DOHH2 (cell line): Measurements from ENCODE around the gene MBOAT7.
A peak's percentile ranks its signal among the peaks of the same experiment; 100 is the strongest.

Experiments used
- H3F3A ChIP-seq: fragments of 200-600 bp; sonication (generic), shearing (Covaris generic); 2 replicates; pipeline ENCODE4 v1.6.0; 2016; ENCODE audit warnings: antibody characterized with exemption, mild to moderate bottlenecking; ENCODE audit not compliant: control insufficient read depth, insufficient read depth
- H3K27ac ChIP-seq: fragments of 200-600 bp; sonication (generic); 2 replicates; pipeline ENCODE4 v1.5.1; 2014; ENCODE audit warnings: low read depth, mild to moderate bottlenecking, low read length, moderate library complexity
- H3K27me3 ChIP-seq: fragments of 200-600 bp; sonication (generic); 2 replicates; pipeline ENCODE4 v1.6.1; 2014; ENCODE audit warnings: mild to moderate bottlenecking, low read length, mixed read lengths; ENCODE audit not compliant: control insufficient read depth
- H3K36me3 ChIP-seq: fragments of 200-600 bp; sonication (generic); 2 replicates; pipeline ENCODE4 v1.6.1; 2014; ENCODE audit warnings: mild to moderate bottlenecking, low read length, moderate library complexity, mixed read lengths; ENCODE audit not compliant: control insufficient read depth
- H3K4me1 ChIP-seq: fragments of 200-600 bp; sonication (generic); 2 replicates; pipeline ENCODE4 v1.6.1; 2014; ENCODE audit warnings: mild to moderate bottlenecking, low read length, mixed read lengths; ENCODE audit not compliant: control insufficient read depth
- H3K4me2 ChIP-seq: fragments of 200-600 bp; sonication (generic); 2 replicates; pipeline ENCODE4 v1.6.0; 2014; ENCODE audit warnings: mild to moderate bottlenecking, low read length, moderate library complexity
- H3K4me3 ChIP-seq: fragments of 200-600 bp; sonication (generic); 2 replicates; pipeline ENCODE4 v1.5.1; 2014; ENCODE audit warnings: mild to moderate bottlenecking, low read length, mixed read lengths
- H3K79me2 ChIP-seq: fragments of 200-600 bp; sonication (generic); 2 replicates; pipeline ENCODE4 v1.6.1; 2014; ENCODE audit warnings: mild to moderate bottlenecking, low read length, mixed read lengths; ENCODE audit not compliant: control insufficient read depth
- H3K9me2 ChIP-seq: fragments of 200-600 bp; sonication (generic); replicated peaks from 2 replicates; pipeline ENCODE4 v1.6.1; 2014; ENCODE audit warnings: mild to moderate bottlenecking, low read length, mixed read lengths; ENCODE audit not compliant: control insufficient read depth
- H3K9me3 ChIP-seq: fragments of 200-600 bp; sonication (generic); 2 replicates; pipeline ENCODE4 v1.6.1; 2014; ENCODE audit warnings: antibody characterized with exemption, low read length, mixed read lengths; ENCODE audit not compliant: control insufficient read depth, insufficient read depth
- H4K20me1 ChIP-seq: fragments of 200-600 bp; sonication (generic); 2 replicates; pipeline ENCODE4 v1.6.0; 2014; ENCODE audit warnings: low read depth, mild to moderate bottlenecking, antibody characterized with exemption, low read length, moderate library complexity; ENCODE audit not compliant: control insufficient read depth, insufficient read depth
- CTCF ChIP-seq: fragments of 200-600 bp; sonication (generic); IDR thresholded peaks from one replicate; pipeline ENCODE4 v1.5.1; 2014; ENCODE audit warnings: antibody characterized with exemption, mild to moderate bottlenecking, low read depth, low read length; ENCODE audit not compliant: poor library complexity, severe bottlenecking
- EZH2phosphoT487 ChIP-seq: fragments of 200-600 bp; sonication (generic); IDR thresholded peaks from 2 replicates; pipeline ENCODE4 v1.6.1; 2017; ENCODE audit warnings: borderline replicate concordance, mild to moderate bottlenecking, antibody characterized with exemption, low read length, moderate library complexity, mixed read lengths

MBOAT7 gene

DNA sequence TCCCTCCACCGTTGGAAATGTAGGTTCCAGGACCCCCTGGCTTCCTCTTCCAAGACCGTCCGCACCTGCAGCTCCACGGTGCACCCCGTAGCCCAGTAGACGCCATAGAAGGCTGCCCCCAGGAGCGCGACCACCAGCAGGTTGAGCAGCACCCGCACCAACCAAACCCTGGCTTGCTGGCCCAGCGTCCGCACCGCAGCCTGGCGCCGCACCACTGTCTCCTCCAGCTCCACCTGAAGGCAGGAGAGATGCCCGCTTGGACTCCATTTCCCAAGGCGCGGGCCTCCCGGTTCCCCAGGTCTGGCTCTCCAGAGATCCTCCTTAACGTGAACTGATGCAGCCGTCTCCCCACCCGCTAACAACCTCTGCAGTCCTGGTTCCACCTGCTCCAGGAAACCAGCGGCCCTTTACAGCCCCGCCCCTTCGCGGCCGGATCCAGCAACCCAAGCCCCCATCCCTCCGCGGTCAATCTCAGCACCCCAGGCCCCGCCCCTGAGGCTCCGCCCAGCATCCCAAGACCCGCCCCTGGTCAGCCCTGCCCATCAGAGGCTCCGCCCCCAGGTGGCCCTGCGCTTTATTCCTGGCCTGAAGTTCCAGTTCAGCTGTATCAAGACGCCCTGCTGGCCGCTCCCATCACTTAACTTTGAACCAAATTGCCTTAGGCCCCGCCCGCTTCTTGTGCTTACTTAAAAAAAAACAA lies 24.9 kb downstream of the MBOAT7 start:
- no peak overlapping the region for H3K27ac ChIP-seq
- no peak overlapping the region for H3K4me2 ChIP-seq

DNA sequence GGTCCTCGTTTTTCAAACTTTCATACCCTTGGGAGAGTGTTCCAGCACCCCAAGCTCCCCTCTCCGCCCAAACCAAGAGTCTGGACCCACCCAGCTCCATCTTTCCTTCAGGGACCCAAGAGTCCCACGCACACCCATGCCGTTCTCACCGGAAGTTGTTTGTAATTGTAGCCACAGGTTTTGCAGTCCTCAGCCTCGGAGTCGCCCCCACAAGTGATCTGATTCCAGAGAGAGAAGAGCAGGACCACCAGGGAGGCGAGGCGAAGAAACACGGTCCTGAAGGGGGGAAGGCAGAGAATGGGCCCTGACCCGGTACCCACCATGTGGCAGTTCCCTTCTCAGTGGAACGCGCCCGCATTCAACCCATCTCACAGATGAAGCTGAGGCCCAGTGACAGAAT lies 26.5 kb downstream of the MBOAT7 start:
- Histone ChIP-seq H3K36me3 (peaks cover 4% of the 10 kb centered on the region), H3K79me2 (peaks cover 28% of the 10 kb centered on the region), H3K27ac (no peak overlapping the region), H3F3A (peaks cover 3% of the 10 kb centered on the region; the same call in 1 of the 2 replicates), H3K4me2 (peak overlapping the region; percentile 58), H4K20me1 (peaks cover 5% of the 10 kb centered on the region), H3K9me3 (no peaks in the 10 kb centered on the region), H3K27me3 (no peaks in the 10 kb centered on the region), H3K4me1 (peaks cover 34% of the 10 kb centered on the region), H3K9me2 (no peaks in the 10 kb centered on the region), H3K4me3 (peak overlapping the region; percentile 56; the same call in 1 of the 2 replicates)
- no peak for TF ChIP-seq CTCF
- no peak for TF ChIP-seq EZH2phosphoT487

More for the DNA sequence above, 24.9 kb downstream of the MBOAT7 start:
- TF ChIP-seq CTCF (no peak), EZH2phosphoT487 (no peak)
- Histone ChIP-seq H3K27me3 (no peaks in the 10 kb centered on the region), H3K79me2 (peaks cover 15% of the 10 kb centered on the region), H4K20me1 (peaks cover 5% of the 10 kb centered on the region), H3K9me2 (no peaks in the 10 kb centered on the region), H3K4me1 (peaks cover 26% of the 10 kb centered on the region), H3K36me3 (no peaks in the 10 kb centered on the region; the same call in 1 of the 2 replicates), H3K4me3 (no peak overlapping the region), H3K9me3 (no peaks in the 10 kb centered on the region), H3F3A (no peaks in the 10 kb centered on the region)

DNA sequence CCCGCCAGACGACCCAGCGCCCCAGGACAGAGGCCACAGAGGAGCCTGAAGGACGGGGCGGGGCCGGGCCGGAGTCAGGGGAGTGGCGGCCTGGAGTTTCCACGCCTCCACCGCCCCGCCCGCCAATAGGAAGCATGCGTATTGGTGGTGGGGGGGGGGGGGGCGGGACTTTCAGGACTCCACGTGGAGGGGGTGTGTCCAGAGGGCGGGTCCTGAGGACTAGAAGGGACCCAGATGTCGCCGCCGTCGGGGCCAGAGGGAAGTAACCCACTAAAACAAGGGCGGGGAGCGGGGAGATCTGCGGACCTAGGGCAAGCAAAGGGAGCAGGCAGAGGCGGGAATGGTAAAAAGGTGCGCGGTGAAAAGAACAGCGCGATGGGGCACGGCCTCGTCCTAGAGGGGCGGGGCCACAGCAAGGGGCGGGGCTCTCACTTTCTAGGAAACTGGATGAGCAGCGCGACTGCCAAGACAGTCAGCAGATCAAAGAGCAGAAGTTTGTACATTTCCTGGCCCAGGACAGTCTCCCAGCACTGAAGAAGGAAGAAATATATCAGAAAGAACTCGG lies 27.1 kb downstream of the MBOAT7 start:
- Histone ChIP-seq H3K79me2 (peaks cover 28% of the 10 kb centered on the region), H3K4me3 (peak overlapping the region; percentile 56), H3K9me2 (no peaks in the 10 kb centered on the region), H3K27me3 (no peaks in the 10 kb centered on the region), H4K20me1 (peaks cover 5% of the 10 kb centered on the region), H3K4me1 (peaks cover 34% of the 10 kb centered on the region), H3K4me2 (peak overlapping the region; percentile 93), H3K27ac (no peak overlapping the region), H3K36me3 (peaks cover 5% of the 10 kb centered on the region), H3F3A (peaks cover 3% of the 10 kb centered on the region; the same call in 1 of the 2 replicates), H3K9me3 (no peaks in the 10 kb centered on the region)
- no peak for TF ChIP-seq EZH2phosphoT487
- no peak for TF ChIP-seq CTCF
